Retina (tissue), 1 donor: Measurements from ENCODE around the gene MOXD1.

ENCODE experiments used
- DNase-seq: peaks from one replicate; pipeline ENCODE4 v3.0.0-alpha.2; 2016

The MOXD1 gene

GRCh38 chr6:132400883-132401617, at the start of gene MOXD1:
TSS of gene MOXD1 (minus strand) at chr6:132401475. CDS start at chr6:132401426, 49 bp downstream.
- peak; percentile 78 for DNase-seq

GRCh38 chr6:132446855-132447241, 45.6 kb upstream of the MOXD1 start:
- no peak for DNase-seq

- DNase-seq = peak; percentile 52
These were observed 45.0 kb upstream of the MOXD1 start for GRCh38 chr6:132446141-132446854.

GRCh38 chr6:132445201-132445951, 44.1 kb upstream of the MOXD1 start:
- peak; percentile 57 for DNase-seq

- no peak for DNase-seq
These were observed 41.9 kb upstream of the MOXD1 start for GRCh38 chr6:132443206-132443605.

GRCh38 chr6:132430110-132430509, 28.8 kb upstream of the MOXD1 start:
- no peak for DNase-seq

- DNase-seq = no peak
These were observed 23.9 kb upstream of the MOXD1 start for GRCh38 chr6:132425176-132425575.

- DNase-seq = no peak
These were observed 22.6 kb upstream of the MOXD1 start for GRCh38 chr6:132423839-132424238.

- no peak for DNase-seq
These were observed 17.1 kb upstream of the MOXD1 start for GRCh38 chr6:132418235-132418965.

GRCh38 chr6:132414761-132415160, 13.5 kb upstream of the MOXD1 start:
- DNase-seq = no peak

GRCh38 chr6:132414322-132414721, 13.0 kb upstream of the MOXD1 start:
- no peak for DNase-seq

GRCh38 chr6:132413499-132413802, 12.2 kb upstream of the MOXD1 start:
- no peak for DNase-seq

- no peak for DNase-seq
These were observed 11.6 kb upstream of the MOXD1 start for GRCh38 chr6:132412656-132413498.

GRCh38 chr6:132411296-132411695, 10.0 kb upstream of the MOXD1 start:
- no peak for DNase-seq

GRCh38 chr6:132410830-132411229, 9.6 kb upstream of the MOXD1 start:
- DNase-seq = no peak

- DNase-seq = no peak
These were observed 4.1 kb upstream of the MOXD1 start for GRCh38 chr6:132405143-132405915.

GRCh38 chr6:132404736-132405135, 3.5 kb upstream of the MOXD1 start:
- no peak for DNase-seq

GRCh38 chr6:132404330-132404729, 3.1 kb upstream of the MOXD1 start:
- DNase-seq = no peak

- DNase-seq = peak; percentile 72
These were observed 477 bp upstream of the MOXD1 start for GRCh38 chr6:132401618-132402285.

GRCh38 chr6:132400555-132400882, 756 bp downstream of the MOXD1 start:
- no peak for DNase-seq
